ENCODE results near the gene SPTLC1.

DNA sequence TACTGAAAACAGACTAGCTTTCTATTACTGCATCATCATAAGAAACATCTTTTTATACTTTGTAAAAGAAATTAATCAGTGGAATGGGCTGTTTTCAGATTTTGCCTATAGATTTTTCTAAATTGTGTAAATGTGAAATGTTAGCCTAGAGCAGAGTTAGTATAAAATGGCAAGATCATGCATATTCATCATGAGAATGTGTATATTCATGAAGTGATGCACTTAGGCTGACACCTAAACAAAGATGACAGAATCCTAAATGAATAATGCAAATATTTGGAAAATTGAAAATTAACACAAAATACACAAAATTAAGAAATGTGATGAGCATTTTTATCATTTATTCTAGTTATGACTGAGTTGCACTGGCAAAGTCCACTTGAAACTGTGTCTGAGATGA is 57.2 kb downstream of the SPTLC1 start:
- TF ChIP-seq POLR2A (IDR thresholded peaks at IDR 0.05; ENCODE audit: low read length), result no peak
- no peak for TF ChIP-seq GATA1 (IDR thresholded peaks at IDR 0.05; ENCODE audit: low read depth, low read length)

All from erythroblast (primary cell).